Mucosa of descending colon (tissue), 3 donors: ENCODE data around the gene HMHB1. TPM values are rescaled to one million over a fixed set of nuclear protein-coding genes. Genes with fewer than 3 reads are reported as not detected.

Experiments
- ATAC-seq: fragments of 200-7000 bp; cut with Tn5 transposase; one replicate; pipeline ENCODE4 v1.9.1; 2020; ENCODE audit warnings: mild to moderate bottlenecking, moderate library complexity
- DNase-seq, 3 donors: peaks; one replicate each; pipeline ENCODE4 v3.0.0-alpha.2; 2020
- H3K36me3 ChIP-seq: fragments of 200-600 bp; one replicate; pipeline ENCODE4 v1.8.0; 2021; ENCODE audit warnings: low read depth, mild to moderate bottlenecking
- H3K4me1 ChIP-seq: fragments of 200-600 bp; one replicate; pipeline ENCODE4 v1.8.0; 2021; ENCODE audit warnings: low read depth, mild to moderate bottlenecking
- H3K4me3 ChIP-seq: fragments of 200-600 bp; one replicate; pipeline ENCODE4 v1.8.0; 2021; ENCODE audit warnings: mild to moderate bottlenecking
- H3K9me3 ChIP-seq: fragments of 200-600 bp; one replicate; pipeline ENCODE4 v1.8.0; 2021; ENCODE audit warnings: mild to moderate bottlenecking
- CTCF ChIP-seq: fragments of 200-600 bp; IDR thresholded peaks from one replicate; pipeline ENCODE4 v1.8.0; 2022; ENCODE audit warnings: antibody characterized with exemption, mild to moderate bottlenecking
- intact Hi-C, 2 donors: fragments of 100-400 bp; cut with DNase I in 1 of 2; cut with micrococcal nuclease in 1 of 2; formaldehyde crosslinking; loops; one replicate each; pipeline versions ENCODE4 v1.11.0 to v1.11.1; 2022; cut with DNase I, micrococcal nuclease
- total RNA-seq, 3 donors: library from RNA; stranded (reverse); fragmentation: NEBNext Ultra II Directional in 2 of 3; extraction: Animal tissue kit (Norgen Biotek cat#: 25700) in 2 of 3; gene quantifications; one replicate each; pipeline versions ENCODE4 v1.2.1 to v1.2.4, GENCODE V29; 2021 to 2023
- donor health status: DM: no; HTN: no; CAD: no; lungs with moderate emphysema.
- donor health status: DM: no; HTN: no; CAD: no.
- donor health status: DM: no; HTN: yes; CAD: no.

Gene HMHB1
- total RNA-seq, 3 donors from 2014 or later: not detected

GRCh38 chr5:143850050-143850683, 38.2 kb downstream of the HMHB1 start:
- no peak for DNase-seq
- H3K36me3 ChIP-seq: no peaks in the 10 kb centered on the region
- no peaks in the 10 kb centered on the region for H3K4me1 ChIP-seq
- H3K4me3 ChIP-seq: no peak overlapping the region
- intact Hi-C loops: no loop called here
- no peaks in the 10 kb centered on the region for H3K9me3 ChIP-seq
- ATAC-seq: peak; percentile 18
- TF ChIP-seq CTCF: no peak

- DNase-seq (no peak), ATAC-seq (no peak)
- intact Hi-C loops: no loop called here
- Histone ChIP-seq H3K4me3 (no peak overlapping the region), H3K36me3 (no peaks in the 10 kb centered on the region), H3K4me1 (no peaks in the 10 kb centered on the region), H3K9me3 (no peaks in the 10 kb centered on the region)
- no peak for TF ChIP-seq CTCF
These were observed 39.4 kb downstream of the HMHB1 start for GRCh38 chr5:143851383-143851782.

- Histone ChIP-seq H3K36me3 (no peaks in the 10 kb centered on the region), H3K4me1 (no peaks in the 10 kb centered on the region), H3K9me3 (no peaks in the 10 kb centered on the region), H3K4me3 (no peak overlapping the region)
- intact Hi-C loops: no loop called here
- TF ChIP-seq CTCF: no peak
- DNase-seq (no peak), ATAC-seq (no peak)
These were observed 48.2 kb downstream of the HMHB1 start for GRCh38 chr5:143860211-143860610.

GRCh38 chr5:143862271-143862670, 50.3 kb downstream of the HMHB1 start:
- DNase-seq: no peak
- no peak for TF ChIP-seq CTCF
- Histone ChIP-seq H3K9me3 (no peaks in the 10 kb centered on the region), H3K4me1 (no peaks in the 10 kb centered on the region), H3K4me3 (no peak overlapping the region), H3K36me3 (no peaks in the 10 kb centered on the region)
- ATAC-seq: no peak
- intact Hi-C loops: no loop called here

- no peak for ATAC-seq
- intact Hi-C loops: no loop called here
- H3K4me1 ChIP-seq: no peaks in the 10 kb centered on the region
These were observed 53.6 kb downstream of the HMHB1 start for GRCh38 chr5:143865426-143866025.

More at GRCh38 chr5:143865426-143866025, 53.6 kb downstream of the HMHB1 start:
- no peak overlapping the region for H3K4me3 ChIP-seq
- TF ChIP-seq CTCF: no peak
- no peaks in the 10 kb centered on the region for H3K9me3 ChIP-seq
- DNase-seq: no peak
- no peaks in the 10 kb centered on the region for H3K36me3 ChIP-seq
